Measurements from ENCODE around the gene APBB2.

APBB2 gene

DNA sequence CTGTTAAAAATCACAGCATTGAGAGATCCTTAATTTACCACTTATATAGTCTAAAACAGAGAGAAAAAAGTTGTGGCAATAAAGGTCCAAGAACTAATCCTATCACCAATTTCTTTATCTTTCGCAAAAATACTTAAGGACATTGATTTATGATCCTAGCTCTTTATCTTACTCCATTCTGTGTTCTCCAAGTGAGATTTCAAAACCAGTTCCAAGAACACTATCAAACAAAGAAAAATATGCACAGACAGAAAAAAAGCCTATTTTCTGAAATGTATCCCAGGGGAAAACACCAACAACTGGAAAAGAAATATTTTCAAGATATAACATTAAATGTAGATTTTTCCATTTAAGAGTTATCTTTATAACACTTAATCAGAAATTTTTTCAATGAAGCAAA, 172.8 kb downstream of the APBB2 start:
- no peak overlapping the region for H3K4me3 ChIP-seq (replicated peaks; ENCODE audit: low read depth, low read length)
- TF ChIP-seq, protein P1, sequence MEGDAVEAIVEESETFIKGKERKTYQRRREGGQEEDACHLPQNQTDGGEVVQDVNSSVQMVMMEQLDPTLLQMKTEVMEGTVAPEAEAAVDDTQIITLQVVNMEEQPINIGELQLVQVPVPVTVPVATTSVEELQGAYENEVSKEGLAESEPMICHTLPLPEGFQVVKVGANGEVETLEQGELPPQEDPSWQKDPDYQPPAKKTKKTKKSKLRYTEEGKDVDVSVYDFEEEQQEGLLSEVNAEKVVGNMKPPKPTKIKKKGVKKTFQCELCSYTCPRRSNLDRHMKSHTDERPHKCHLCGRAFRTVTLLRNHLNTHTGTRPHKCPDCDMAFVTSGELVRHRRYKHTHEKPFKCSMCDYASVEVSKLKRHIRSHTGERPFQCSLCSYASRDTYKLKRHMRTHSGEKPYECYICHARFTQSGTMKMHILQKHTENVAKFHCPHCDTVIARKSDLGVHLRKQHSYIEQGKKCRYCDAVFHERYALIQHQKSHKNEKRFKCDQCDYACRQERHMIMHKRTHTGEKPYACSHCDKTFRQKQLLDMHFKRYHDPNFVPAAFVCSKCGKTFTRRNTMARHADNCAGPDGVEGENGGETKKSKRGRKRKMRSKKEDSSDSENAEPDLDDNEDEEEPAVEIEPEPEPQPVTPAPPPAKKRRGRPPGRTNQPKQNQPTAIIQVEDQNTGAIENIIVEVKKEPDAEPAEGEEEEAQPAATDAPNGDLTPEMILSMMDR (IDR thresholded peaks at IDR 0.05; ENCODE audit: low read depth, low read length, missing control alignments), result no peak
- no peak for DNase-seq (ENCODE audit: extremely low read depth, low read depth)

DNA sequence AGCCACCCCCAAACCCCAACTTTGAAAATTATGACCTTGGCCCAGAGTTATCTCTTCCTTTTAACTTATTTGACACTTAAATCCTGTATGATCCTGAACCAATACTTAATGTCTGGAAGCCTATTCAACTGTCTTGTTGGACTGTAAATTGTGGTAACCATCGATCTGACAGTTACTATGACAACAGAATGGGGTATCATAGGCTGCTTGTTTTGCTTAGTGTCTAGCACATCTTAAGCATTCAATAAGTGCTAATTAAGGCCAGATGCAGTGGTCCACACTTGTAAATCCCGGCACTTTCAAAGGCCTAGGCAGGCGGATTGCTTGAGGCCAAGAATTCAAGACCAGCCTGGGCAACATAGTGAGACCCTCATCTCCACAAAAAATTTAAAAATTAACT, 175.0 kb downstream of the APBB2 start:
- DNase-seq (ENCODE audit: extremely low read depth, low read depth), result no peak
- TF ChIP-seq, protein P1 (IDR thresholded peaks at IDR 0.05; ENCODE audit: low read depth, low read length, missing control alignments), result no peak
- no peak overlapping the region for H3K4me3 ChIP-seq (replicated peaks; ENCODE audit: low read depth, low read length)

DNA sequence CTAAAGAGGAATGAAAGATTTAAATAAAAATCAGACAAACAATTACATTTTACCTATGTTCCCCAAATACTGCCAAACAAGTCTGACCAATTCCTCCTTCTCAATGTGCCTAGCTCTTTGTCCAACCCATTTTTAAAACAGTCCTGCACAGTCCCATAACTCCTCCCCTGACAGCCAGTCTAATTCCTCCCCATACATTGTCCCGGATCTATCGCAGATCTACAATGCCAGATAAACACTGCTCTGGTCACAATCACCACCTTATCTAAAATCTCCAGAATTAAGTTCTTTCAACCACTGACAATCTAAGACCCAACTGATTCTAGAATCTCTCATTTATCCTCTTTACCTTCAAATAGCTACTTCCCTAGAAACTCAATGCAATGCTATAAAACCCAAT, 176.0 kb downstream of the APBB2 start:
- H3K4me3 ChIP-seq (replicated peaks; ENCODE audit: low read depth, low read length), result no peak overlapping the region
- TF ChIP-seq, protein P1 (IDR thresholded peaks at IDR 0.05; ENCODE audit: low read depth, low read length, missing control alignments), result no peak
- DNase-seq (ENCODE audit: extremely low read depth, low read depth), result no peak

DNA sequence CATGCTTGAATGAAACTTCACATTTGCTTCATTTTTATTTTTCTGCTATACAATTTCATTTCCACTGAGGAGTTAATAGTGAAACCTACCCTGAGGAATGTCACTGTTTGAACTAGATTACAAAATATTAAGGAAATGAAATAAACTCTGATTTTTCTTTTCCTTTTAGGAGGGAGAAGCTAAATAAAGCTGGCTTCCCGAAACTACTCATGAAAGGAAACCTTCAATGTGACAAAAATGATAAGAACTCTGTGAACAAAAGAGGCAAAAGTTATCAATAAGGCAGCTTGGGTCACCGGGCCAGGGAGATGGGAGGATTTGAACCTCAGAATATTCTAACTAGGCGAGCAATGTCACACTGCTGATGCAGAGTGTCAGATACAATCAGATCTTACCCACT, 185.2 kb downstream of the APBB2 start:
- no peak for DNase-seq (ENCODE audit: extremely low read depth, low read depth)
- no peak overlapping the region for H3K4me3 ChIP-seq (replicated peaks; ENCODE audit: low read depth, low read length)
- TF ChIP-seq, protein P1 (IDR thresholded peaks at IDR 0.05; ENCODE audit: low read depth, low read length, missing control alignments), result no peak

DNA sequence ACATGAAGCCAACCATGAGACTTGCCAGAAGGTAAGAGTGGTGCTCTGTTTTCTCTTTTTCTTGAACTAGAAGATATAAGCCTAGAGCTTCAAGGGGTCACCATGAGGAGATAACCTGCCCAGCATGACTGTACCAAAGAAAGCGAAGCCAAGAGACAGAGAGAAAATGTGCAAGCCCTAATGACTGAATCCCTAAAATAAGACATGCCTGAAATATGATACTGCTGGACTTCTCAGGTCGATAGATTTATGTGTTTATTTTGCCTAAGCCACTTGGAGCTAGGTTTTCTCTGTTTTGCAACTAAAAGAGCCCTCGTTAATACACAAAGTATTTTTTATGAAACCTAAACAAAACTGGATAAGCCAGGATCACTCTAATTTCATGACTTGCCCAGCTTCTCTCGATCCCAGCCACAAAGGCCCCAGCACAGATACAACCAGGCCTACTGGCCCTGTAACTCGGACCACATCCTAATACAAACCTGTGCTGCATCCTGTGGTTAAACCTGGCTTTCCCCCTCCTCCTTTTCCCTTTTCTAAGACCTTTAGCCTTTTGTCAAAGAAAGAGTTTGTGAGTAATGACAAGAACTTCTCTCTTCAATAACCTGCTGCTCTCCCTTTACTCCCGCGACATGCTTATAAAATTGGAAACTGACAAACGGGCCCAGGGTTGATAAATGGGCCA, 185.8 kb downstream of the APBB2 start:
- no peak overlapping the region for H3K4me3 ChIP-seq (replicated peaks; ENCODE audit: low read depth, low read length)
- TF ChIP-seq, protein P1 (IDR thresholded peaks at IDR 0.05; ENCODE audit: low read depth, low read length, missing control alignments), result no peak
- DNase-seq (ENCODE audit: extremely low read depth, low read depth), result no peak

DNA sequence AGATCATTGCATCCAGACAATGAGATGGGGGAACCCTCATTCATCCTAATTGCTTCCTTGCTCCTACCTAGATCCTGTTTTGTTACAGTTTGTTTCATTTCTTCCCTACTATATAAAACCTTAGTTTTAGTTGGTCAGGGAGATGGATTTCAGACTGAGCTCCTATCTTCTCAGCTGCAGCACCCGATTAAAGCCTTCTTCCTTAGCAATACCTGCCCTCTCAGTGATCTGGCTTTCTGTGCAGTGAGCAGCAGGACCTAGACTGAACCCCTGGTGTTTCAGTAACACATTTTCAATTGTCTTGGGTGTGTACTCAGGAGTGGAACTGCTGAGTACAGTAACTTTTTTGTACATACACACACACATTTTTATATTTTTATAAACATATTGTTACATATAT, 187.4 kb downstream of the APBB2 start:
- TF ChIP-seq, protein P1 (IDR thresholded peaks at IDR 0.05; ENCODE audit: low read depth, low read length, missing control alignments), result no peak
- no peak for DNase-seq (ENCODE audit: extremely low read depth, low read depth)
- no peak overlapping the region for H3K4me3 ChIP-seq (replicated peaks; ENCODE audit: low read depth, low read length)

DNA sequence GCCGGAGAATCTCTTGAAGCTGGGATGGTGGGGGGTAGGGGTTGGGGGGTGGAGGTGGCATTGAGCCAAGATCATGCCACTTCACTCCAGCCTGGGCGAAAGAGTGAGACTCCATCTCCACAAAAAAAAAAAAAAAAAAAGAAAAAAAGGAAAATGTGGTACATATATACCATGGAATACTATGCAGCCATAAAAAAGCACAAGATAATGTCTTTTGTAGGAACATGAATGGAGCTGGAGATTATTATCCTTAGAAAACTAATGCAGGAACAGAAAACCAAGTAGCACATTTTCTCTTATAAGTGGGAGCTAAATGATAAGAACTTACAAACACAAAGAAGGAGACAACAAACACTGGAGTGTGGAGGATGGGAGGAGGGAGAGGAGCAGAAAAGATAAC, 188.5 kb downstream of the APBB2 start:
- DNase-seq (ENCODE audit: extremely low read depth, low read depth), result no peak
- no peak overlapping the region for H3K4me3 ChIP-seq (replicated peaks; ENCODE audit: low read depth, low read length)
- TF ChIP-seq, protein P1 (IDR thresholded peaks at IDR 0.05; ENCODE audit: low read depth, low read length, missing control alignments), result no peak
